ENCODE data around the gene RRP36. TPM values are rescaled to one million over a fixed set of nuclear protein-coding genes. Genes with fewer than 3 reads are reported as not detected.

The RRP36 gene
- total and polyA plus RNA-seq, 2 of the 8 experiments (the other 6 are each of a cell fraction or from before 2014, with no cell fraction given), result 33.9 to 92.3 TPM

GRCh38 chr6:42993445-42993844, 28.0 kb upstream of the RRP36 start:
- Histone ChIP-seq H3K23me2 (ENCODE audit: low read depth, low read length) (no peaks in the 10 kb centered on the region), H3K9me3 (ENCODE audit: insufficient read depth in 2 of 2, low read depth in 1 of 2, low read length in 1 of 2) (no peaks in the 10 kb centered on the region), H3K4me1 (replicated peaks in 1 of 4; ENCODE audit: control insufficient read depth in 3 of 4, insufficient read depth in 4 of 4, low read length in 3 of 4) (no peaks in the 10 kb centered on the region), H4K8ac (ENCODE audit: extremely low read depth, insufficient read depth, low read length) (no peak overlapping the region), H2BK5ac (ENCODE audit: low read depth, low read length) (no peak overlapping the region), H3K4me2 (ENCODE audit: insufficient read depth in 1 of 2, low read depth in 2 of 2, low read length in 2 of 2) (no peak overlapping the region), H2AFZ (ENCODE audit: low read length) (no peak overlapping the region), H4K91ac (replicated peaks; ENCODE audit: insufficient read length, low read length) (no peak overlapping the region), H2BK15ac (ENCODE audit: low read length) (no peak overlapping the region), H3K56ac (replicated peaks; ENCODE audit: insufficient read length, low read depth, low read length) (no peak overlapping the region), H3K36me3 (ENCODE audit: control insufficient read depth in 2 of 4, insufficient read depth in 4 of 4, low read length in 3 of 4) (peaks cover 0 to 9% (median 8%) of the 10 kb centered on the region in 4 experiments; a peak in 4 of 8 replicates), H3K79me1 (ENCODE audit: low read depth, low read length) (peaks cover 3% of the 10 kb centered on the region; the same call in 1 of the 2 replicates), H2BK120ac (replicated peaks; ENCODE audit: low read depth, low read length) (no peak overlapping the region), H3K9ac (replicated peaks in 1 of 4; ENCODE audit: extremely low read depth in 1 of 4, low read depth in 3 of 4, low read length in 3 of 4) (no peak overlapping the region), H4K5ac (ENCODE audit: insufficient read length, low read depth, low read length) (no peak overlapping the region), H4K20me1 (replicated peaks in 1 of 2; ENCODE audit: control insufficient read depth in 1 of 2, insufficient read depth in 2 of 2, low read length in 2 of 2) (peaks cover 0 to 2% of the 10 kb centered on the region in 2 experiments), H3K27ac (ENCODE audit: low read depth, low read length) (no peak overlapping the region), H3K14ac (ENCODE audit: insufficient read length) (no peak overlapping the region), H3K79me2 (ENCODE audit: control insufficient read depth in 1 of 2, insufficient read depth in 2 of 2, low read length in 2 of 2) (0 out of 4 replicates have a peak, but pooled peaks cover 0 to 3% of the 10 kb centered on the region in 2 experiments), H3K27me3 (replicated peaks in 1 of 4; ENCODE audit: control insufficient read depth in 3 of 4, extremely low read depth in 1 of 4, insufficient read depth in 3 of 4, low read length in 3 of 4) (no peaks in the 10 kb centered on the region), H3K4ac (replicated peaks; ENCODE audit: insufficient read length, low read depth, low read length) (no peak overlapping the region), H3K4me3 (ENCODE audit: extremely low read depth in 1 of 4, insufficient read depth in 2 of 4, low read depth in 3 of 4, low read length in 4 of 4) (no peak overlapping the region), H2BK20ac (ENCODE audit: low read length) (no peak overlapping the region), H2AK5ac (ENCODE audit: low read depth, low read length) (no peak overlapping the region), H3K23ac (ENCODE audit: insufficient read length) (no peak overlapping the region), H2BK12ac (ENCODE audit: low read depth, low read length) (no peak overlapping the region), H3K18ac (ENCODE audit: extremely low read depth, low read length) (no peak overlapping the region)
- WGBS, 2 experiments (ENCODE audit: extremely low coverage in 1 of 2, insufficient coverage in 1 of 2, insufficient read length in 1 of 2, insufficient replicate concordance in 2 of 2, low coverage in 1 of 2, low lambda C conversion rate in 2 of 2, missing lambda C conversion rate in 1 of 2), result 100% methylated on average over 2 of the region's 2 CpGs; no CpG with 5 or more reads in 1 of the 2 experiments
- POLR2A ChIA-PET (ENCODE audit: partially characterized antibody), result interaction anchor here (0.6 to 1.5 kb wide), 2 partner anchors 10 to 214 kb away, joined by 3 to 5 read pairs; no protein-coding TSS in a partner anchor
- TF ChIP-seq EZH2 (IDR thresholded peaks at IDR 0.05; ENCODE audit: low read depth, low read length, severe bottlenecking), result no peak
- no peak for TF ChIP-seq CBX5 (IDR thresholded peaks at IDR 0.05; ENCODE audit: low read depth, low read length)
- TF ChIP-seq SIX5 (IDR thresholded peaks at IDR 0.05; ENCODE audit: low read depth, low read length), result no peak
- no peak for TF ChIP-seq RXRA (IDR thresholded peaks at IDR 0.05; ENCODE audit: insufficient read depth, low read depth, low read length)
- TF ChIP-seq TCF12 (IDR thresholded peaks at IDR 0.05; ENCODE audit: low read depth, low read length), result no peak
- TF ChIP-seq HDAC6 (IDR thresholded peaks at IDR 0.05; ENCODE audit: low read depth, low read length), result no peak
- TF ChIP-seq POLR2A (IDR thresholded peaks at IDR 0.05; ENCODE audit: control extremely low read depth in 1 of 2, low read depth in 2 of 2, low read length in 2 of 2), result no peak
- no peak for TF ChIP-seq CEBPB (IDR thresholded peaks at IDR 0.05; ENCODE audit: low read depth, low read length)
- TF ChIP-seq MAFK (IDR thresholded peaks at IDR 0.05; ENCODE audit: low read depth, low read length), result no peak
- no peak for TF ChIP-seq YY1 (IDR thresholded peaks at IDR 0.05; ENCODE audit: low read depth, low read length)
- no peak for TF ChIP-seq EGR1 (IDR thresholded peaks at IDR 0.05; ENCODE audit: borderline replicate concordance, low read depth, low read length)
- TF ChIP-seq ATF3 (IDR thresholded peaks at IDR 0.05; ENCODE audit: insufficient read depth, low read depth, low read length), result no peak
- no peak for TF ChIP-seq POLR2AphosphoS5 (IDR thresholded peaks at IDR 0.05; ENCODE audit: low read depth, low read length)
- CTCF ChIA-PET (ENCODE audit: partially characterized antibody), result interaction anchor here (0.6 kb wide), 1 partner anchor 1071 kb away, joined by 4 read pairs; no protein-coding TSS in a partner anchor
- no peak for FAIRE-seq
- DNase-seq (ENCODE audit: low read depth in 1 of 2, low spot score in 2 of 2), result no peak
